ENCODE measurements around the gene TTYH1. TPM values are rescaled to one million over a fixed set of nuclear protein-coding genes. Genes with fewer than 3 reads are reported as not detected.

Gene TTYH1
- total RNA-seq, 6 experiments from 2014 or later, result 0.45 TPM; not detected in 5

- TF ChIP-seq, protein P1, sequence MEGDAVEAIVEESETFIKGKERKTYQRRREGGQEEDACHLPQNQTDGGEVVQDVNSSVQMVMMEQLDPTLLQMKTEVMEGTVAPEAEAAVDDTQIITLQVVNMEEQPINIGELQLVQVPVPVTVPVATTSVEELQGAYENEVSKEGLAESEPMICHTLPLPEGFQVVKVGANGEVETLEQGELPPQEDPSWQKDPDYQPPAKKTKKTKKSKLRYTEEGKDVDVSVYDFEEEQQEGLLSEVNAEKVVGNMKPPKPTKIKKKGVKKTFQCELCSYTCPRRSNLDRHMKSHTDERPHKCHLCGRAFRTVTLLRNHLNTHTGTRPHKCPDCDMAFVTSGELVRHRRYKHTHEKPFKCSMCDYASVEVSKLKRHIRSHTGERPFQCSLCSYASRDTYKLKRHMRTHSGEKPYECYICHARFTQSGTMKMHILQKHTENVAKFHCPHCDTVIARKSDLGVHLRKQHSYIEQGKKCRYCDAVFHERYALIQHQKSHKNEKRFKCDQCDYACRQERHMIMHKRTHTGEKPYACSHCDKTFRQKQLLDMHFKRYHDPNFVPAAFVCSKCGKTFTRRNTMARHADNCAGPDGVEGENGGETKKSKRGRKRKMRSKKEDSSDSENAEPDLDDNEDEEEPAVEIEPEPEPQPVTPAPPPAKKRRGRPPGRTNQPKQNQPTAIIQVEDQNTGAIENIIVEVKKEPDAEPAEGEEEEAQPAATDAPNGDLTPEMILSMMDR (IDR thresholded peaks at IDR 0.05), result no peak
- Mint-ChIP-seq H3K9me3 (no peaks in the 10 kb centered on the region), H3K27ac (peak overlapping the region; percentile 99), H3K36me3 (ENCODE audit: low read depth) (peaks cover 46% of the 10 kb centered on the region), H3K4me3 (peak overlapping the region; percentile 97), H3K4me1 (ENCODE audit: low read depth) (peaks cover 38% of the 10 kb centered on the region), H3K27me3 (ENCODE audit: insufficient read depth) (peaks cover 8% of the 10 kb centered on the region)
- DNase-seq, result no peak
These were observed 34.4 kb downstream of the TTYH1 start for GRCh38 chr19:54449701-54450069.

- DNase-seq, result no peak
These were observed 36.1 kb downstream of the TTYH1 start for GRCh38 chr19:54451331-54451871.

GRCh38 chr19:54451997-54452396, 36.7 kb downstream of the TTYH1 start:
- Mint-ChIP-seq H3K27me3 (ENCODE audit: insufficient read depth) (peaks cover 10% of the 10 kb centered on the region), H3K4me1 (ENCODE audit: low read depth) (peaks cover 34% of the 10 kb centered on the region), H3K4me3 (0 out of 2 replicates have a peak overlapping the region, but pooled peaks have one; percentile 97), H3K9me3 (no peaks in the 10 kb centered on the region), H3K27ac (peak overlapping the region; percentile 99; the same call in 1 of the 2 replicates), H3K36me3 (ENCODE audit: low read depth) (peaks cover 49% of the 10 kb centered on the region)
- no peak for DNase-seq
- TF ChIP-seq, protein P1 (IDR thresholded peaks at IDR 0.05), result no peak

More at GRCh38 chr19:54451331-54451871, 36.1 kb downstream of the TTYH1 start:
- no peaks in the 10 kb centered on the region for H3K9me3 Mint-ChIP-seq
- H3K36me3 Mint-ChIP-seq (ENCODE audit: low read depth), result peaks cover 49% of the 10 kb centered on the region
- peak overlapping the region; percentile 99 for H3K27ac Mint-ChIP-seq
- H3K4me3 Mint-ChIP-seq, result peak overlapping the region; percentile 97
- peaks cover 38% of the 10 kb centered on the region for H3K4me1 Mint-ChIP-seq (ENCODE audit: low read depth)
- TF ChIP-seq, protein P1 (IDR thresholded peaks at IDR 0.05), result no peak
- peaks cover 10% of the 10 kb centered on the region for H3K27me3 Mint-ChIP-seq (ENCODE audit: insufficient read depth)

DNA sequence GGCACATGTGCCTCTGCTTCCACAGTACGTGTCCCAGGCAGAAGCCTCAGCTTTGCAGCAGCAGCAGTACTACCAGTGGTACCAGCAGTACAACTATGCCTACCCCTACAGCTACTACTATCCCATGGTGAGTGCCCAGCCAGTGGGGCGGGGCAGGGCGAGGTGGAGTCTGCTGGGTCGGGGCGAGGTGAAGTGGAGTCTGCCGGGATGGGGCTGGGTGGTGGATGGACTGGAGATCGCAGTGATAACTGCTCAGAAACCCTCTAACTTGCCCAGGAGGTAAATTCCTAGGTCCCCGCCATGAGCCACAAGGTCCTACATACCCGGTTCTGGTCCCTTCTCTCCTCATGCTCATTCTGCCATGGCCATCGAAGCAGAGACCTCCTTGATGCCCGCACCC, 37.4 kb downstream of the TTYH1 start:
- H3K4me1 Mint-ChIP-seq (ENCODE audit: low read depth), result peaks cover 30% of the 10 kb centered on the region
- H3K9me3 Mint-ChIP-seq, result no peaks in the 10 kb centered on the region
- peaks cover 14% of the 10 kb centered on the region for H3K27me3 Mint-ChIP-seq (ENCODE audit: insufficient read depth)
- H3K4me3 Mint-ChIP-seq, result no peak overlapping the region
- DNase-seq, result no peak
- TF ChIP-seq, protein P1 (IDR thresholded peaks at IDR 0.05), result no peak
- H3K36me3 Mint-ChIP-seq (ENCODE audit: low read depth), result peaks cover 50% of the 10 kb centered on the region
- H3K27ac Mint-ChIP-seq, result 0 out of 2 replicates have a peak overlapping the region, but pooled peaks have one; percentile 99

- Mint-ChIP-seq H3K27me3 (ENCODE audit: insufficient read depth) (peaks cover 16% of the 10 kb centered on the region), H3K4me3 (no peak overlapping the region), H3K27ac (no peak overlapping the region), H3K9me3 (no peaks in the 10 kb centered on the region), H3K36me3 (ENCODE audit: low read depth) (peaks cover 60% of the 10 kb centered on the region), H3K4me1 (ENCODE audit: low read depth) (peaks cover 30% of the 10 kb centered on the region)
- no peak for DNase-seq
- TF ChIP-seq, protein P1 (IDR thresholded peaks at IDR 0.05), result no peak
These were observed 38.9 kb downstream of the TTYH1 start for GRCh38 chr19:54453921-54454780.
